Measurements from ENCODE around the gene STMN1. TPM values are rescaled to one million over a fixed set of nuclear protein-coding genes. Genes with fewer than 3 reads are reported as not detected.

The STMN1 gene
- total RNA-seq (2022; extraction: Qiagen RNA extraction; ENCODE audit: low read depth): 212 to 300 TPM (median 222 TPM) in 5 replicates

DNA sequence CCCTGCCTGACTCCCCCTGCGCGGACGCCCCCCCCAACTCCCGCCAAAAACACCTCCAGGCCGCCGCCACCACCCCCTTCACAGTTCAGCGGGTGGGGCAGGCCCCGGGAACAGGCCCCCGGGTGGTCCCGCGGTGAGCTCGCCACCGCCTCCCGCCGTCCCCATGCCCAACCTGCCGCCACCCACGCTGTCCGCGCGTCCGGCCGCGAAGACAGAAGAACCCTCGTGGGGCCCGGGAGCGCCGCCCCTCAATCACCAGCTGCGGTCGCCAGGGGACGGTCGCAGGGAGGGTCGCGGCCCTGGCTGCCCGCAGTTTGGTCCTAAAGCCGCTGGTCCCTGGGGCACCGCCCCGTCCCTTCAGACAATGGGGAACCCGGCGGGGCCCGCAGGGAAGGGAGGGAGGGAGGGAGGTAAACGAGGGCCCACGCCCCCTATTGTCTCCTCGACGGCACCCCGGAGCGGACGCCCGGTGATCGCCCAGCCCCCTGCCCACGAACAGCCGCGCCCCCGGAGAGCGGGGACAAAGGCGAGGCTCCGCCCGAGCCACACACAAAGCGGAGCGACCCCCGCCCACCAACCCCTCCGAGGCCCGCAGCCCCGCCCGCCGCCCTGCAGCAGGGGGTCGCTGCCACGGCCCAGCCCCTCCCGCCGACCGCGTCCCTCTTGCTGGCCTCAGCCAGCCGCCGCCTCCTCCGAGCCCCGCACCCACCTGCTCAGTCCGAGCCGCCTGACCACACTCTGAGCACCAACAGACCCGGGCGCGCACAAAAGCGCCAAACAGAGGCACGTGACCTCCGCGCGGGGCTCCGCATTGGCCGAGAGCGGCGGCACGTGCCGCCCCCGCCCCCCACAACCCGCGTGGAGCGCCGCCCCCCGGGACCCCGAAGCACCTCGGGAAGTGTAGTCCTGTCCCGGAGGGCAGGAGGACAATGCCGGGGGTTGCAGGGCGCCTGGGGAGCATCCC lies at the start of gene STMN1:
Gene STMN1, minus strand, starts transcription at position 740 of the 964 bp plus-strand sequence. CDS start 1,743 bp downstream, outside the sequence.

DNA sequence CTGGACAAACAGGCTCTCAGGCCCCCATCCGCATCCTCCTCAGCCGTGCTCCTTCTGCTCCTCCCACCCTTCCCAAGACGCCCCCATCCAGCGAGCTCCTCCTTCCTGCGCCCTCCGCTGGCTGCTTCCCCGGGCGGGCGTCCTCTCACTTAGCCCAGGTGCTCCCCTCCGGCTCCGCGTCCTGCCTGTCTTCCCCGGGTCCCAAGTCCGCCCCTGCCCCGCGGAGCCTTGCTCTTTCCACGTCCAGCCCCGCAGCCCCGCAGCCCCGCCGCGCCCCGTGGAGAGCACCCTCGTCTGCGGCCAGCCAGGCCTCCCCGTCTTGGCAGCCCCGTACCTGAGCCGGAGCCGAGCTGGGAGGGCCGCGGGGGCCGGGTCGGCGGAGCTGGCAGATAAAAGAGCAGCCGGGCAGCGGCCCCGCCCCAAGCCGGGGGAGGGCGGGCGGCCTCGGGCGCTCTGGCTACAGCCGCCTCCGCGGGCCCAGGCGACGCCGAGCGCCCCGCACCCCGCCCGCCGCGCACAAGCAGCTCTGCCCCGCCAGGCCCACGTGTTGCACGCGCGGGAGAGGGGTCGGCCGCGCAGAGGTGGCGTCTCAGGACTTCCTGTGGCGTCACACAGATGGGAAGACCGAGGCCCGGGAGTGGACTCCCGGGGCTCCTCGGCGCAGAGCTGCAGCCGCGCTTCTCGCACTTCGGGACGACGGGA lies 30.9 kb downstream of the STMN1 start, which contains the start of gene PAQR7:
Gene PAQR7, minus strand, starts transcription at position 555 of the 702 bp plus-strand sequence. CDS start 11,869 bp downstream, outside the sequence.

DNA sequence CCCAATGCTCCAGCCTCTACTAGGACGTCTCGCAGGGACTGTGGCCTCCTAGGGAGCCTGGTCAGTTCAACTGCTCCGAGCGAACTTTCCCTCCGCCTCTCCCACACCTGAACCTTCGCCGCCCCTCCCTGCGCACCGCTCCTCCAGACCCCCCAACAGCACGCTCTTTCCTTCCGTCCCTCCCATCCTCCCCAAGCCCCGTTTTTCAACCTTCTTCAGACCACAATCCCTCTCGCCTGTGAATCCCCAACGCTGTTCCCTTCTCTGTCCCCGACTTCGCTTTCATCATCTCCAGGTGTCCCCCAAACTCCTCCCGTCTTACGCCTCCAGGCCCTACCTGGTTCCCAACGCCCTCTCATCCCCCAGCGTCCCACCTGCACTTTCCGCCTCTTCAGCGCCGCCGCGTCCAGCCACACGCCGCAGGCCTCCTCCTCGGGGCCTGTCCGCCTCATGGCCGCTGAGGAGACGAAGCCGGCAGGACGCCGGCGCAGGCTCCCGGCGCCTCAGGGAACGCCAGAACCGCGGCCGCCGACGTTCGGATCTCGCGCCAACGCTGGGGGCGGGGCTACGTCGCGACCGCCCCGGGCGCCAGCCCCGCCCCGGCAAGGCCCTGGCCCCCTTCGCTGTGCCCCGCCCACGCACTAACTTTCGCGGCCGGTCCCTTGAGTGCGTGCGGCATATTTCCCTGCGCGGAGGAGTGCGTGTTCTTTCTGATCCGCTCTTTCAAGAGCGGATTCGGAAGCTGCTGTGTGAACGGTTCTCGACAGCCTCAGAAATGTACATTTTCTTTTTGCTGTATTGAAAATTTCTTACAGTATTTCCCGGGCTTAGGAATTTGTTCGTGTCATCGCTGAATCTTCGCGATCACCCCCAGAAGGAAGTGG lies 47.1 kb downstream of the STMN1 start, which contains the start of gene AUNIP:
Gene AUNIP, minus strand, starts transcription at position 552 of the 884 bp plus-strand sequence. Its CDS starts 100 bp downstream, at position 452.

Other genes starting within 250 kb of the STMN1 start
- gene SELENON, start 106.2 kb downstream of the STMN1 start, total RNA-seq (2022; extraction: Qiagen RNA extraction; ENCODE audit: low read depth): 50.6 to 71.3 TPM (median 61.3 TPM) in 5 replicates
- gene MTFR1L, start 86.5 kb downstream of the STMN1 start, total RNA-seq (2022; extraction: Qiagen RNA extraction; ENCODE audit: low read depth): 23.0 to 26.4 TPM (median 25.5 TPM) in 5 replicates
- gene AUNIP, start 47.0 kb downstream of the STMN1 start, total RNA-seq (2022; extraction: Qiagen RNA extraction; ENCODE audit: low read depth): 7.1 to 10.4 TPM (median 8.3 TPM) in 5 replicates
- 4.5 to 7.4 TPM (median 6.7 TPM) in 5 replicates for gene PAQR7, start 30.7 kb downstream of the STMN1 start, total RNA-seq (2022; extraction: Qiagen RNA extraction; ENCODE audit: low read depth)
- gene PAFAH2, start 91.6 kb upstream of the STMN1 start, total RNA-seq (2022; extraction: Qiagen RNA extraction; ENCODE audit: low read depth): 5.5 to 8.8 TPM (median 6.9 TPM) in 5 replicates
- 0.05 TPM in 1 of 5 replicates, not detected in the others for gene EXTL1, start 115.4 kb upstream of the STMN1 start, total RNA-seq (2022; extraction: Qiagen RNA extraction; ENCODE audit: low read depth)
- gene SLC30A2, start 139.7 kb upstream of the STMN1 start, total RNA-seq (2022; extraction: Qiagen RNA extraction; ENCODE audit: low read depth): 0.09 to 0.31 TPM (median 0.25 TPM) in 5 replicates
- gene TRIM63, start 161.2 kb upstream of the STMN1 start, total RNA-seq (2022; extraction: Qiagen RNA extraction; ENCODE audit: low read depth): 0.43 to 0.85 TPM (median 0.60 TPM) in 5 replicates
- 1.2 to 3.1 TPM (median 1.6 TPM) in 5 replicates for gene PDIK1L, start 205.4 kb upstream of the STMN1 start, total RNA-seq (2022; extraction: Qiagen RNA extraction; ENCODE audit: low read depth)

Data from A549 treated with ZK216348 at 1 μM for 4 hours (cell line).